T-cell (primary cell): ENCODE measurements around the gene HDAC8. TPM values are rescaled to one million over a fixed set of nuclear protein-coding genes. Genes with fewer than 3 reads are reported as not detected.
"Not testable (repeated sequence)": the region's sequence is repeated elsewhere in the genome, so short reads cannot be mapped to it uniquely, and the experiment has no call there.

Source experiments
- ATAC-seq, 4 experiments: fragments of 200-7000 bp in 3 of 4; fragments of 150-1000 bp in 1 of 4; cut with Tn5 transposase; replicated peaks in 1 of 4; 1 replicate in 3 of 4; 2 replicates in 1 of 4; pipeline ENCODE4 v1.10.0; 2021; ENCODE audit warnings: moderate library complexity in 3 of 4, mild to moderate bottlenecking in 2 of 4, moderate number of reproducible peaks in 1 of 4
- CTCF ChIA-PET, 2 donors: fragments of 300-600 bp; sonication (Branson Sonifier 250); formaldehyde crosslinking; loops; one replicate each; lab custom pipeline; 2022; ENCODE audit warnings: antibody characterized with exemption in 2 of 2; lab: Charles Lee
- POLR2A ChIA-PET, 2 donors: fragments of 300-600 bp; sonication (Branson Sonifier 250); formaldehyde crosslinking; loops; one replicate each; lab custom pipeline; 2022; ENCODE audit warnings: antibody characterized with exemption in 2 of 2; lab: Charles Lee
- DNase-seq, 35 experiments: peaks; one replicate each; pipeline versions ENCODE4 v3.0.0 to v3.0.0-alpha.2; 2013 to 2023
- H3K27ac ChIP-seq: one replicate; pipeline ENCODE4 v1.5.1; 2013; ENCODE audit warnings: low read length
- H3K27me3 ChIP-seq, 2 experiments: replicated peaks in 1 of 2; 1 replicate in 1 of 2; 2 replicates in 1 of 2; pipeline versions ENCODE4 v1.6.1 to v1.7.0; 2013; ENCODE audit warnings: low read length in 1 of 2, mixed read lengths in 1 of 2; ENCODE audit not compliant: control insufficient read depth in 2 of 2, insufficient read depth in 2 of 2; ENCODE audit errors: extremely low read depth in 1 of 2
- H3K36me3 ChIP-seq, 2 donors: 1 replicate in 1 of 2; 2 replicates in 1 of 2; pipeline versions ENCODE4 v1.6.1 to v1.7.0; 2013; ENCODE audit warnings: low read length in 1 of 2; ENCODE audit not compliant: control insufficient read depth in 2 of 2, insufficient read depth in 1 of 2; ENCODE audit errors: extremely low read depth in 1 of 2
- H3K4me1 ChIP-seq, 2 experiments: 1 replicate in 1 of 2; 2 replicates in 1 of 2; pipeline versions ENCODE4 v1.6.1 to v1.7.0; 2013; ENCODE audit warnings: low read length in 2 of 2, mixed read lengths in 1 of 2; ENCODE audit not compliant: insufficient read depth in 2 of 2, control insufficient read depth in 1 of 2; ENCODE audit errors: extremely low read depth in 1 of 2
- H3K4me3 ChIP-seq, 2 donors: 1 replicate in 1 of 2; 2 replicates in 1 of 2; pipeline versions ENCODE4 v1.5.1 to v1.7.0; 2013; ENCODE audit warnings: mild to moderate bottlenecking in 2 of 2, low read length in 1 of 2, moderate library complexity in 1 of 2; ENCODE audit not compliant: control insufficient read depth in 1 of 2; ENCODE audit errors: extremely low read depth in 1 of 2
- H3K9me3 ChIP-seq: 2 replicates; pipeline ENCODE4 v1.7.0; 2013
- H3K27ac Mint-ChIP-seq, 2 donors: one replicate each; pipeline ENCODE4 v1.8.0; 2020 to 2021; ENCODE audit warnings: mild to moderate bottlenecking in 2 of 2, mixed read lengths in 2 of 2
- H3K27me3 Mint-ChIP-seq, 2 donors: one replicate each; pipeline ENCODE4 v1.8.0; 2021 to 2022; ENCODE audit warnings: mixed read lengths in 2 of 2
- H3K36me3 Mint-ChIP-seq: one replicate; pipeline ENCODE4 v1.8.0; 2021; ENCODE audit warnings: mixed read lengths
- H3K4me1 Mint-ChIP-seq, 3 donors: one replicate each; pipeline ENCODE4 v1.8.0; 2020 to 2022; ENCODE audit warnings: mixed read lengths in 3 of 3, mild to moderate bottlenecking in 1 of 3
- H3K4me3 Mint-ChIP-seq, 3 donors: one replicate each; pipeline ENCODE4 v1.8.0; 2020 to 2022; ENCODE audit warnings: mild to moderate bottlenecking in 3 of 3, mixed read lengths in 3 of 3, moderate library complexity in 3 of 3
- H3K9me3 Mint-ChIP-seq, 3 donors: one replicate each; pipeline ENCODE4 v1.8.0; 2020 to 2022; ENCODE audit warnings: mixed read lengths in 3 of 3
- WGBS: methylation state at CpG from one replicate; pipeline ENCODE4 v1.1.5; 2013; ENCODE audit warnings: missing lambda C conversion rate; ENCODE audit not compliant: insufficient coverage; 5-methylcytosine and 5-hydroxymethylcytosine counted together
- total RNA-seq, 35 experiments: library from RNA in 6 of 35; stranded (reverse) in 6 of 35; fragments of 120-200 nt in 1 of 35; gene quantifications; one replicate each; pipeline versions ENCODE4 v1.2.1 to v1.2.4 and lab custom pipeline; 2013 to 2026

The HDAC8 gene
- total RNA-seq, 5 donors from 2014 or later (not counting 1 experiment from before 2014, with no cell fraction given): 15.7 to 19.1 (median 16.9) TPM

GRCh38 chrX:72461766-72462165, 110.9 kb downstream of the HDAC8 start:
- Histone ChIP-seq H3K9me3 (no peaks in the 10 kb centered on the region), H3K27ac (no peak overlapping the region), H3K4me3 (no peak overlapping the region), H3K27me3 (no peaks in the 10 kb centered on the region), H3K36me3 (peaks cover 0 to 11% of the 10 kb centered on the region in 2 donors), H3K4me1 (no peaks in the 10 kb centered on the region)
- Mint-ChIP-seq H3K4me3 (no peak overlapping the region), H3K36me3 (peaks cover 49% of the 10 kb centered on the region), H3K4me1 (no peaks in the 10 kb centered on the region), H3K27ac (no peak overlapping the region), H3K9me3 (no peaks in the 10 kb centered on the region), H3K27me3 (no peaks in the 10 kb centered on the region)
- POLR2A ChIA-PET: no interaction called here
- DNase-seq (no peak), ATAC-seq (no peak)
- CTCF ChIA-PET: no interaction called here
- no CpG with 5 or more reads among the region's 5 CpGs for WGBS

- peaks cover 51% of the 10 kb centered on the region for H3K36me3 Mint-ChIP-seq
- Histone ChIP-seq H3K4me1 (no peaks in the 10 kb centered on the region), H3K4me3 (no peak overlapping the region), H3K36me3 (peaks cover 0 to 11% of the 10 kb centered on the region in 2 donors), H3K27me3 (no peaks in the 10 kb centered on the region), H3K27ac (no peak overlapping the region), H3K9me3 (no peaks in the 10 kb centered on the region)
- POLR2A ChIA-PET: no interaction called here
- no peak for ATAC-seq
- no CpG with 5 or more reads among the region's 2 CpGs for WGBS
- CTCF ChIA-PET: no interaction called here
- DNase-seq: no peak
- H3K4me3 Mint-ChIP-seq: no peak overlapping the region
- H3K9me3 Mint-ChIP-seq: no peaks in the 10 kb centered on the region
- no peaks in the 10 kb centered on the region for H3K4me1 Mint-ChIP-seq
- no peaks in the 10 kb centered on the region for H3K27me3 Mint-ChIP-seq
- H3K27ac Mint-ChIP-seq: no peak overlapping the region
Measured at GRCh38 chrX:72461288-72461687, 111.4 kb downstream of the HDAC8 start.

GRCh38 chrX:72460715-72461114, 111.9 kb downstream of the HDAC8 start:
- no peaks in the 10 kb centered on the region for H3K27me3 Mint-ChIP-seq
- DNase-seq (no peak), ATAC-seq (no peak)
- CTCF ChIA-PET: no interaction called here
- H3K27ac ChIP-seq: no peak overlapping the region
- H3K9me3 ChIP-seq: no peaks in the 10 kb centered on the region
- H3K4me3 Mint-ChIP-seq: no peak overlapping the region
- no peak overlapping the region for H3K4me3 ChIP-seq
- H3K4me1 Mint-ChIP-seq: no peaks in the 10 kb centered on the region
- H3K36me3 ChIP-seq: peaks cover 0 to 11% of the 10 kb centered on the region in 2 donors
- no peak overlapping the region for H3K27ac Mint-ChIP-seq
- POLR2A ChIA-PET: no interaction called here
- peaks cover 47% of the 10 kb centered on the region for H3K36me3 Mint-ChIP-seq
- WGBS: no CpG with 5 or more reads among the region's 1 CpG
- H3K27me3 ChIP-seq: no peaks in the 10 kb centered on the region
- H3K9me3 Mint-ChIP-seq: no peaks in the 10 kb centered on the region
- H3K4me1 ChIP-seq: no peaks in the 10 kb centered on the region

GRCh38 chrX:72449034-72449433, 123.6 kb downstream of the HDAC8 start:
- H3K27me3 Mint-ChIP-seq, H3K36me3 ChIP-seq, ATAC-seq, H3K27me3 ChIP-seq, H3K4me3 ChIP-seq, POLR2A ChIA-PET, H3K4me1 Mint-ChIP-seq, H3K27ac Mint-ChIP-seq, DNase-seq, CTCF ChIA-PET, H3K4me3 Mint-ChIP-seq, H3K4me1 ChIP-seq, H3K9me3 ChIP-seq, H3K27ac ChIP-seq: not testable (repeated sequence)
- Mint-ChIP-seq H3K9me3 (peaks cover 0 to 11% (median 6%) of the 10 kb centered on the region in 3 donors), H3K36me3 (peaks cover 45% of the 10 kb centered on the region)
- no CpG with 5 or more reads among the region's 1 CpG for WGBS

GRCh38 chrX:72440764-72441163, 131.9 kb downstream of the HDAC8 start:
- H3K27ac Mint-ChIP-seq, H3K9me3 ChIP-seq, H3K27me3 Mint-ChIP-seq, CTCF ChIA-PET, H3K36me3 ChIP-seq, H3K27me3 ChIP-seq, ATAC-seq, H3K4me1 Mint-ChIP-seq, DNase-seq, H3K4me3 ChIP-seq, H3K4me1 ChIP-seq, H3K27ac ChIP-seq, H3K4me3 Mint-ChIP-seq, POLR2A ChIA-PET: not testable (repeated sequence)
- WGBS: no CpG with 5 or more reads among the region's 16 CpGs
- Mint-ChIP-seq H3K9me3 (peaks cover 8 to 15% (median 12%) of the 10 kb centered on the region in 3 donors), H3K36me3 (peaks cover 43% of the 10 kb centered on the region)

GRCh38 chrX:72436010-72436409, 136.6 kb downstream of the HDAC8 start:
- Histone ChIP-seq H3K9me3 (no peaks in the 10 kb centered on the region), H3K27ac (no peak overlapping the region), H3K4me1 (no peaks in the 10 kb centered on the region), H3K4me3 (no peak overlapping the region), H3K36me3 (no peaks in the 10 kb centered on the region), H3K27me3 (no peaks in the 10 kb centered on the region)
- H3K4me1 Mint-ChIP-seq: no peaks in the 10 kb centered on the region
- CTCF ChIA-PET: no interaction called here
- peaks cover 61% of the 10 kb centered on the region for H3K36me3 Mint-ChIP-seq
- H3K27ac Mint-ChIP-seq: no peak overlapping the region
- DNase-seq (no peak), ATAC-seq (no peak)
- H3K4me3 Mint-ChIP-seq: no peak overlapping the region
- POLR2A ChIA-PET: no interaction called here
- H3K27me3 Mint-ChIP-seq: peaks cover 0 to 16% of the 10 kb centered on the region in 2 donors
- peaks cover 8 to 17% (median 15%) of the 10 kb centered on the region in 3 donors for H3K9me3 Mint-ChIP-seq

- ATAC-seq: no peak
- WGBS: 100% methylated on average over 1 of the region's 4 CpGs
Measured at GRCh38 chrX:72430405-72430968, 142.2 kb downstream of the HDAC8 start.

More at GRCh38 chrX:72430405-72430968, 142.2 kb downstream of the HDAC8 start:
- H3K27ac ChIP-seq: no peak overlapping the region
- H3K27me3 Mint-ChIP-seq: peaks cover 0 to 15% of the 10 kb centered on the region in 2 donors
- H3K9me3 Mint-ChIP-seq: peaks cover 0 to 5% (median 0%) of the 10 kb centered on the region in 3 donors
- CTCF ChIA-PET: no interaction called here
- no peaks in the 10 kb centered on the region for H3K36me3 ChIP-seq
- no peaks in the 10 kb centered on the region for H3K4me1 Mint-ChIP-seq
- no peaks in the 10 kb centered on the region for H3K4me1 ChIP-seq
- peaks cover 60% of the 10 kb centered on the region for H3K36me3 Mint-ChIP-seq
- POLR2A ChIA-PET: no interaction called here
- H3K4me3 Mint-ChIP-seq: no peak overlapping the region
- no peak overlapping the region for H3K27ac Mint-ChIP-seq
- H3K9me3 ChIP-seq: peaks cover 3% of the 10 kb centered on the region
- H3K4me3 ChIP-seq: no peak overlapping the region
- no peaks in the 10 kb centered on the region for H3K27me3 ChIP-seq
- no peak for DNase-seq
